GM19351 (cell line): ENCODE measurements around the gene FTSJ1.
"Not testable (repeated sequence)": the region's sequence is repeated elsewhere in the genome, so short reads cannot be mapped to it uniquely, and the experiment has no call there.

Source experiments
- ATAC-seq: cut with Tn5 transposase; IDR thresholded peaks from one replicate; pipeline ENCODE4 v1.9.1; 2021; ENCODE audit warnings: mild to moderate bottlenecking, moderate library complexity; ENCODE audit not compliant: unreplicated experiment

FTSJ1 gene

GRCh38 chrX:48475774-48476577, at the start of gene FTSJ1:
TSS of gene FTSJ1 (plus strand) at chrX:48476199. CDS start at chrX:48478048, 1,849 bp downstream.
- ATAC-seq: peak; percentile 92

GRCh38 chrX:48427027-48427716, 48.8 kb upstream of the FTSJ1 start:
- ATAC-seq: not testable (repeated sequence)

GRCh38 chrX:48429606-48430005, 46.4 kb upstream of the FTSJ1 start:
- ATAC-seq: not testable (repeated sequence)

GRCh38 chrX:48430166-48430565, 45.8 kb upstream of the FTSJ1 start:
- not testable (repeated sequence) for ATAC-seq

GRCh38 chrX:48433713-48434112, 42.3 kb upstream of the FTSJ1 start:
- not testable (repeated sequence) for ATAC-seq

GRCh38 chrX:48447201-48447600, 28.8 kb upstream of the FTSJ1 start:
- ATAC-seq: not testable (repeated sequence)

GRCh38 chrX:48450076-48450475, 25.9 kb upstream of the FTSJ1 start:
- ATAC-seq: no peak

GRCh38 chrX:48451708-48452107, 24.3 kb upstream of the FTSJ1 start:
- ATAC-seq: no peak

GRCh38 chrX:48456628-48457331, 19.2 kb upstream of the FTSJ1 start:
- ATAC-seq: no peak

- ATAC-seq: no peak
These were observed 17.3 kb upstream of the FTSJ1 start for GRCh38 chrX:48458711-48459110.

- no peak for ATAC-seq
These were observed 16.5 kb upstream of the FTSJ1 start for GRCh38 chrX:48459483-48459882.

GRCh38 chrX:48460031-48460430, 16.0 kb upstream of the FTSJ1 start:
- no peak for ATAC-seq

- ATAC-seq: no peak
These were observed 15.4 kb upstream of the FTSJ1 start for GRCh38 chrX:48460606-48461005.

- no peak for ATAC-seq
These were observed 14.2 kb upstream of the FTSJ1 start for GRCh38 chrX:48461830-48462229.

- no peak for ATAC-seq
These were observed 10.6 kb upstream of the FTSJ1 start for GRCh38 chrX:48465336-48465933.

GRCh38 chrX:48466696-48467095, 9.3 kb upstream of the FTSJ1 start:
- no peak for ATAC-seq

GRCh38 chrX:48467281-48467761, 8.7 kb upstream of the FTSJ1 start:
- no peak for ATAC-seq

GRCh38 chrX:48468247-48468671, 7.7 kb upstream of the FTSJ1 start:
- ATAC-seq: peak; percentile 63

GRCh38 chrX:48468693-48469691, 7.0 kb upstream of the FTSJ1 start:
- ATAC-seq: peak; percentile 14
